Uterus (tissue), 2 donors: ENCODE measurements around the gene RASSF3.

Source experiments
- POLR2A ChIP-seq, 2 donors: fragments of 450-650 bp; IDR thresholded peaks; one replicate each; pipeline ENCODE4 v1.6.1; 2016; ENCODE audit warnings: antibody characterized with exemption in 2 of 2, mild to moderate bottlenecking in 1 of 2, moderate library complexity in 1 of 2
- TF ChIP-seq, protein P1 (sequence below), 4 experiments: fragments of 200-600 bp in 2 of 4; fragments of 450-650 bp in 2 of 4; sonication (generic) in 2 of 4; IDR thresholded peaks; one replicate each; pipeline ENCODE4 v1.5.1; 2016 to 2019; ENCODE audit warnings: antibody characterized with exemption in 4 of 4, mild to moderate bottlenecking in 2 of 4, moderate library complexity in 1 of 4

DNA sequence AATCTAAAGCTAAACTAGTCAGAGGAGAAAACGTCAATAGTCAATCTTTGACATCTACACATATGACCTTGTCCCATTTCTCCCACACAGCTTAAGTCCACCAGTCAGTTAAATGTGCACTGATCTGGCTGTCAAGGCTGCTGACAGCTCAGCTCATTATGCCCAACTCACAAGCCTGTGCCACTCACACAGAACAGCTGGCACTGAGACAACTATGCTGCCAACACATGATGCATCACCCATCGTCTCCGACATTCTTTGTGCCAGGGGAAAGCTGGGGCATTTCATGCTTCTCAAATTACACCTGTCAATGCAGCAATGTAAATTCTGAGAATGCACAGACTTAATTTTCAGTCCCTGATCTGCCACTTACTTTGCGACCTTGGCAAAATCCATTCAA, 123.6 kb downstream of the RASSF3 start:
- TF ChIP-seq, protein P1, sequence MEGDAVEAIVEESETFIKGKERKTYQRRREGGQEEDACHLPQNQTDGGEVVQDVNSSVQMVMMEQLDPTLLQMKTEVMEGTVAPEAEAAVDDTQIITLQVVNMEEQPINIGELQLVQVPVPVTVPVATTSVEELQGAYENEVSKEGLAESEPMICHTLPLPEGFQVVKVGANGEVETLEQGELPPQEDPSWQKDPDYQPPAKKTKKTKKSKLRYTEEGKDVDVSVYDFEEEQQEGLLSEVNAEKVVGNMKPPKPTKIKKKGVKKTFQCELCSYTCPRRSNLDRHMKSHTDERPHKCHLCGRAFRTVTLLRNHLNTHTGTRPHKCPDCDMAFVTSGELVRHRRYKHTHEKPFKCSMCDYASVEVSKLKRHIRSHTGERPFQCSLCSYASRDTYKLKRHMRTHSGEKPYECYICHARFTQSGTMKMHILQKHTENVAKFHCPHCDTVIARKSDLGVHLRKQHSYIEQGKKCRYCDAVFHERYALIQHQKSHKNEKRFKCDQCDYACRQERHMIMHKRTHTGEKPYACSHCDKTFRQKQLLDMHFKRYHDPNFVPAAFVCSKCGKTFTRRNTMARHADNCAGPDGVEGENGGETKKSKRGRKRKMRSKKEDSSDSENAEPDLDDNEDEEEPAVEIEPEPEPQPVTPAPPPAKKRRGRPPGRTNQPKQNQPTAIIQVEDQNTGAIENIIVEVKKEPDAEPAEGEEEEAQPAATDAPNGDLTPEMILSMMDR (IDR thresholded peaks at IDR 0.05), result no peak
- TF ChIP-seq POLR2A (IDR thresholded peaks at IDR 0.05), result no peak
